ENCODE measurements around the gene TENT4B. TPM values are rescaled to one million over a fixed set of nuclear protein-coding genes. Genes with fewer than 3 reads are reported as not detected.

TENT4B gene
- total RNA-seq, 1 experiment from 2014 or later: 18.3 TPM

DNA sequence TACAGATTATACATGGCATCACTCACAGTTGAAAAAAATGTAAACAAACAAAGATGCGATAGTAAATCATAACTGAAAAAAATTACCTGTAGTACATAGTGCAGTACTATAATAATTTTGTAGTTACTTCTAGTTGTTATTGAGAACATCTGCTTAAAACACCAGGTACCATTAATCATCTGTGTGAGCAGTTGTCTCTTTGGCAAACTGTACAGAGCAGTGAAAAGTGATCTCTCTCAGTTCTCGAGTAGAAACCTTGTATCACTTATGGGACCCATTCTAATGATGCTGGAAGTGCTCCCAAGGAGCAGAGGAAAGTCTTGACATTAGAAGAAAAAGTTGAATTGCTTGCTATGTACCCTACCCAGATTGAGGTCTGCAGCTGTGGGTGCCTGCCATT is 8.9 kb upstream of the TENT4B start:
- DNase-seq (ENCODE audit: low spot score): no peak
- no peaks in the 10 kb centered on the region for H3K36me3 ChIP-seq (ENCODE audit: insufficient read depth, low read length, poor library complexity, severe bottlenecking)
- no peaks in the 10 kb centered on the region for H3K9me3 ChIP-seq (ENCODE audit: low read depth, low read length, poor library complexity, severe bottlenecking)
- intact Hi-C loops (cut with micrococcal nuclease; ENCODE audit: unreplicated experiment): no loop called here
- no TSS peak for BruUV-seq (replicated peaks)
- H3K27ac ChIP-seq (ENCODE audit: low read depth, low read length, poor library complexity, severe bottlenecking): no peak overlapping the region
- CTCF ChIA-PET: no interaction called here
- POLR2A ChIA-PET (ENCODE audit: low non-redundant PET): no interaction called here
- no peak for TF ChIP-seq CTCF (conservative IDR thresholded peaks at IDR 0.05; ENCODE audit: low read depth, low read length)
- no peak for TF ChIP-seq EZH2 (IDR thresholded peaks at IDR 0.05; ENCODE audit: borderline replicate concordance, low read depth, low read length, poor library complexity, severe bottlenecking)
- H3K27me3 ChIP-seq (replicated peaks; ENCODE audit: insufficient read depth, low read depth, low read length, poor library complexity): no peaks in the 10 kb centered on the region
- peaks cover 10% of the 10 kb centered on the region for H3K4me1 ChIP-seq (ENCODE audit: insufficient read depth, low read length, poor library complexity, severe bottlenecking)
- no peak overlapping the region for H3K4me3 ChIP-seq (ENCODE audit: low read depth, low read length, poor library complexity, severe bottlenecking)

DNA sequence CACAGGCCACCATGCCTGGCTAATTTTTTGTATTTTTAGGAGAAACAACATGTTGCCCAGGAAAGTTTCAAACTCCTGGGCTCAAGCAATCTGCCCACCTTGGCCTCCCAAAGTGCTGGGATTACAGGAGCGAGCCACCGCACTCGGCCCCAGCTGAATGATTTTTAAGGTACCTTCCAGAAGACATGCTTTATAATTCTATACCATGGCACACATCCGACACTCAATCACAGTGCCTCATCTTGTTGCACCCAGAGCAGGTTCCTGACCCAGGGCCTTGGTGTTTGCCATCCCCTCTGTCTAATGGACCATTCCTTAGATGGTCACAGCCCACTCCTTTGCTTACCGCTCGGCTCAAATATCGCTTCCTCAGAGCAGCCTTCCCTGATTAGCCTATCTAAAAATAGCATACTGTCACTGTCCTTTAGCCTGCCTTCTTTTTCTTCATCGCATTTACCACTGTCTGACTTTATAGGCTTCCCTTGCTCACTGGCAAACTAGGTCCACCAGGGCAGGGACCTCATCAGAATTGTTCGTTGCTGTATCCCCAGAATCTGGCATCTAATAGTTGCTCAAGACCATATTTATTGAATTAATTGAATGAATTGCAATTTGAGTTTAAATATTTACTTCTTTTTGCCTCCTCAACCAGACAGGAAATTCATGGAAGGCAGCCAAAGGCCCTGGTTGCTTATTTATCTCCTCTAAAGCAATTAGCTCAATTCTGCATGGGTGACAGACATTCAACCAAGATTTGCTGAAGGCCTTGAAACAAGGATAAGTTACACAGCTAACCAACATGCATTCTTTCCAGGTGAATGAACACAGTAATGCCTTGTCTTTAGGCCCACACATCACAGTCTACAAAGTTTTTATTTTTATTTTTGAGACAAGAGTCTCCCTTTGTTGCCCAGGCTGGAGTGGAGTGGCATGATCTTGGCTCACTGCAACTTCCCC is 6.3 kb upstream of the TENT4B start:
- intact Hi-C loops (cut with micrococcal nuclease; ENCODE audit: unreplicated experiment): no loop called here
- peak; percentile 49 for DNase-seq (ENCODE audit: low spot score)
- BruUV-seq (replicated peaks): no TSS peak
- TF ChIP-seq CTCF (conservative IDR thresholded peaks at IDR 0.05; ENCODE audit: low read depth, low read length) (no peak), EZH2 (IDR thresholded peaks at IDR 0.05; ENCODE audit: borderline replicate concordance, low read depth, low read length, poor library complexity, severe bottlenecking) (no peak)
- POLR2A ChIA-PET (ENCODE audit: low non-redundant PET): interaction anchor here (0.6 kb wide), 1 partner anchor 72 kb away, joined by 9 read pairs; no protein-coding TSS in a partner anchor
- Histone ChIP-seq H3K36me3 (ENCODE audit: insufficient read depth, low read length, poor library complexity, severe bottlenecking) (no peaks in the 10 kb centered on the region), H3K4me3 (ENCODE audit: low read depth, low read length, poor library complexity, severe bottlenecking) (no peak overlapping the region), H3K4me1 (ENCODE audit: insufficient read depth, low read length, poor library complexity, severe bottlenecking) (peaks cover 10% of the 10 kb centered on the region), H3K27me3 (replicated peaks; ENCODE audit: insufficient read depth, low read depth, low read length, poor library complexity) (no peaks in the 10 kb centered on the region), H3K27ac (ENCODE audit: low read depth, low read length, poor library complexity, severe bottlenecking) (peak overlapping the region; percentile 22), H3K9me3 (ENCODE audit: low read depth, low read length, poor library complexity, severe bottlenecking) (no peaks in the 10 kb centered on the region)
- CTCF ChIA-PET: interaction anchor here (1.2 kb wide), 1 partner anchor 122 kb away, joined by 4 read pairs; the partner anchor contains the start of gene CNEP1R1

DNA sequence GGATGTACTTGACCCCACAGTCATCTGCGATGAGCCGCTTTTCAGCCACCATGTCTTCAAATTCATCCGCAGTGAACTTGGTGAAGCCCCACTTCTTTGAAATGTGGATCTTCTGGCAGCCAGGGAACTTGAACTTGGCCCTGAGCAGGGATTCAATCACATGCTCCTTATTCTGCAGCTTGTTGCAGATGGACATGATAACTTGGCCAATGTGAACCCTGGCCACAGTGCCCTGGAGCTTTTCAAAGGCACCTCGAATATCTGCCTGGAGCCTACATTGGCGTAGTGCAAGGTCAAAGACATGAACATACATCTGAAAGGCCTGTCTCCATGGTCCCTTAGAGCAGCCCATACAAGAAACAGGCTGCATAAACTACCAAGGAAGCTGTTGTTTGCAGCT is 1.8 kb upstream of the TENT4B start:
- TF ChIP-seq EZH2 (IDR thresholded peaks at IDR 0.05; ENCODE audit: borderline replicate concordance, low read depth, low read length, poor library complexity, severe bottlenecking) (no peak), CTCF (conservative IDR thresholded peaks at IDR 0.05; ENCODE audit: low read depth, low read length) (no peak)
- Histone ChIP-seq H3K36me3 (ENCODE audit: insufficient read depth, low read length, poor library complexity, severe bottlenecking) (no peaks in the 10 kb centered on the region), H3K4me3 (ENCODE audit: low read depth, low read length, poor library complexity, severe bottlenecking) (no peak overlapping the region), H3K27ac (ENCODE audit: low read depth, low read length, poor library complexity, severe bottlenecking) (no peak overlapping the region), H3K4me1 (ENCODE audit: insufficient read depth, low read length, poor library complexity, severe bottlenecking) (peaks cover 24% of the 10 kb centered on the region), H3K9me3 (ENCODE audit: low read depth, low read length, poor library complexity, severe bottlenecking) (no peaks in the 10 kb centered on the region), H3K27me3 (replicated peaks; ENCODE audit: insufficient read depth, low read depth, low read length, poor library complexity) (no peaks in the 10 kb centered on the region)
- ChIA-PET POLR2A (ENCODE audit: low non-redundant PET) (no interaction called here), CTCF (no interaction called here)
- no peak for DNase-seq (ENCODE audit: low spot score)
- intact Hi-C loops (cut with micrococcal nuclease; ENCODE audit: unreplicated experiment): loop anchor here (5.0 kb wide), 1 partner anchor 61 kb away; no protein-coding TSS in a partner anchor
- BruUV-seq (replicated peaks): no TSS peak
